Suprapubic skin (tissue), 4 donors: Measurements from ENCODE around the gene ZNF664.

Source experiments
- CTCF ChIP-seq, 2 donors: fragments of 200-600 bp in 1 of 2; fragments of 450-650 bp in 1 of 2; sonication (generic) in 1 of 2; IDR thresholded peaks; one replicate each; pipeline ENCODE4 v1.5.1; 2016 to 2019; ENCODE audit warnings: antibody characterized with exemption in 2 of 2, mild to moderate bottlenecking in 1 of 2, moderate library complexity in 1 of 2
- EP300 ChIP-seq: sonication (generic); formaldehyde crosslinking; IDR thresholded peaks from one replicate; pipeline ENCODE4 v1.6.1; 2017; ENCODE audit warnings: antibody characterized with exemption
- POLR2A ChIP-seq, 2 donors: fragments of 450-650 bp; IDR thresholded peaks; one replicate each; pipeline ENCODE4 v1.6.1; 2017; ENCODE audit warnings: antibody characterized with exemption in 2 of 2, mild to moderate bottlenecking in 2 of 2, moderate library complexity in 2 of 2
- POLR2AphosphoS5 ChIP-seq, 3 donors: sonication (generic); formaldehyde crosslinking; IDR thresholded peaks; one replicate each; pipeline ENCODE4 v1.6.1; 2017; ENCODE audit warnings: antibody characterized with exemption in 3 of 3

GRCh38 chr12:123984903-123985302 lies 11.9 kb downstream of the ZNF664 start:
- TF ChIP-seq POLR2A (IDR thresholded peaks at IDR 0.05) = no peak
- TF ChIP-seq CTCF (IDR thresholded peaks at IDR 0.05) = no peak
- TF ChIP-seq POLR2AphosphoS5 (IDR thresholded peaks at IDR 0.05) = no peak
- TF ChIP-seq EP300 = no peak
